GM21717 (cell line): ENCODE measurements around the gene FEN1.

Source experiments
- ATAC-seq: cut with Tn5 transposase; IDR thresholded peaks from one replicate; pipeline ENCODE4 v1.9.1; 2021; ENCODE audit warnings: mild to moderate bottlenecking, moderate library complexity; ENCODE audit not compliant: unreplicated experiment

FEN1 gene

DNA sequence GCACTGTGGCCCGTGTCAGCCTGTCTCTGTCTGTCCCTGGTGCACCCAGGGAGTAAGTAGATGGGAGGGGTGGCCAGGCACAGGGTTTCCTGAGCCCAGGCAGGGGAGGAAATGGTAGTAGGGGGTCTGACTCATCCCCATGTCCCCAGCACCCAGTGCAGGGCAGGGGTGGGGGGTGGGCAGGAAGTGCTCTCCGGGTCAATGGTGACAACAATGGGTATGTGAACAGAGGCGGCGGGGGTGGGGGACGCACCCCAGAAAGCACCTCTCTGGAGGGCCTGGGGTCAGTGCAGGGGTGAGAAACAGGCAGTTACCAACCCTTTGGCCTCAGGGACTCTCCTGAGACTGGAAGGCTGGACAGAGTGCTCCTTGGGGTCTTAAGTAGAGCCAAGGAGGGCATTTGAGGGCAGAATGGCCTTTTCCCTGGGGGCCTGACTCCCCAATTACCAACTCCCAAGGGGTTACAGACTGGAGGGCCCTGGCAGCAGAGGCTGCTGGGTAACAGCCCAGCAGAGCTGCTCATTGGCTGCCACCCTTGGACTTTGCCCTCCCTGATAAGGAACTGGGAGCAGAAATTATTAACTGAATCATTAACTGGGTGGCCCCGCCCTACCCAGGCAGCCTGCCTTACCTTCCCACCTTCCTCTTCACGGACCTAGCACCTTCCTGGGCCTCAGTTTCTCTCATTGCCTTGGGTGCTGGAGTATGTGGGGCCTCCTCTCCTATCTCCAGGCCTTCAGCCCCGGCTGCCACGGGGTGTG lies 36.1 kb upstream of the FEN1 start:
- no peak for ATAC-seq

DNA sequence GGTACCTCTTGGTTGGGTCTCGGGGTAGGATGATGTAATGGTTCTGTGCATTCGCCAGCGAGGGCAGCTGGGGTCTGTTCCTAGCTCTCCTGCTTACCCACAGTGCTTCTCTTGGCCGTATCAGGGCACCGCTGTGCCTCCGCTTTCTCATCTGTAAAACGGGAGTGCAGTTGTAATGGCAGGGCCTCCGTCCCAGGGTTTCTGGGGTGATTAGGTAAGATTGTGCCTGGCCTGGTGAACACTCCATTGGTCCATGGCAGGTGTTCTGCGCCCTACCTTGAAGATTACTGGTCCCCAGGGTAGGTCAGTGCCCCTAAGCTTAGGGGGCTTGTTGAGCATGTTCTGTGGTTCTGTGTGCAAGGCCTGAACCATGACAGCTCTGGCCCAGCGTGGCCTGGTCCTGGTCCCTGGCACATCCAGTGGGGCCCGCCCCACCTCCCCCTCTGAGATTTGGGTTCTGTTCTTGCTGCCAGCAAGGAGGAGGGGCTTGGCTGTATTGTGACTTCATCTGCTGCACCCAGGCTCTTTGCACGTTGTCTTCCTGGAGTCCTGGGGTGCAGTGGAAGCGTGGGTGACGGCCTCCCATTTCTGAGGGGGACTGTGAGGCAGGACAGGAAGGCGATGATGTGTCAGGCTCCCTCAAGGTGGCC lies 35.4 kb upstream of the FEN1 start:
- no peak for ATAC-seq

DNA sequence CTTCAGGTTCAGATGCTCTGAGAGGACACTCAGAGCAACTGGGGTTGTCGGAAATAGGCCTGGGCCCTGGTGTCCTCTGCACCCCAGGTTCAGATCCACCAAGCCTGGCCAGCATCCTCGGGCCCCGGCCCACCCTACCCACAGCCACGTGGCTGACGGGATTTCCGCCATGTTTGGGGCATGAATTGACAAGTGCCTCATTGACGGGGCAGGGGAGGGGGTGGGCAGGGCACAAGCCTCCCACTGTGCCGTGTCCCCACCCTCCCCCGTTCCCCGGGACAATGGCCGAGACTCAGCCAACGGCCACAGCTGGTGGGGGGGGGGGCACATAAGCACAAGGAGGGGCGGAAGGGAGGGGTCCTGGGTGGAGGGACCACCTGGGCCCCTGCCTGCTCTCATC lies 31.8 kb upstream of the FEN1 start:
- ATAC-seq, result no peak

DNA sequence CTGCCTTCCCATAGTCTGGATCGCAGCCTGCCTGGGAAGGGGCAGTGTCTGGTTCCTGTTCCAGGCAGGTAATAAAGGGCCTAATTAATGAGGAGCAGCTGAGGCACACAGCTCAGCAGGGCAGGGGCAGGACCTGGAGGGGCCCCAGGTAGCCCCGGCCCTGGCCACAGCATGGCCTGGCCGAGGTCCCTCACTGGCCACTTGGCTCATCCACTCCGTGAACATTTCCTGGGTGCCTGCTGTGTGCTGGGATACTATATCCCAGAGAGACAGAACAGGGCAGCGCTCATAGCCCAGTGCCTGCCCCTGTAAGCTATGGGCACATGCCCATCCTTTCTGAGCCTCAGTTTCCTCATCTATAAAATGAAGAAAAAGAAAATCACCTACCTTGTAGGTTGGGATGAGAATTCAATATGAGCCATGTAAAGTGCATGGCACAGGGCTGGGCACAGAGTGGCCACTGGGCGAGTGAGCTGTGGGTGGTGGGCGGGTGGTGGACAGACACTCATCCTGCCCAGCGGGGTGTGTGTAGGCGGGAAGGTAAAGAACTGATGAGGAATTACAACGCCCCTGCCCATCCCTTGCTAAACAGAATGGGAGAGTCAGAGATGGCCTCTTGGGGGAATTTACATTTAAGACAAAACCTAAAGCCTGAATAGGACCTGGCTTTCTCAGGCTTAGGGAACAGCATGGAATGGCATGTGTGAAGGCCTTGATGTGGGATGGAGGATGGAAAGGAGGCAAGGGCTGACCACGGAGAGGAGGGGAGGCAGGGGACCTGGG lies 31.1 kb upstream of the FEN1 start:
- no peak for ATAC-seq

DNA sequence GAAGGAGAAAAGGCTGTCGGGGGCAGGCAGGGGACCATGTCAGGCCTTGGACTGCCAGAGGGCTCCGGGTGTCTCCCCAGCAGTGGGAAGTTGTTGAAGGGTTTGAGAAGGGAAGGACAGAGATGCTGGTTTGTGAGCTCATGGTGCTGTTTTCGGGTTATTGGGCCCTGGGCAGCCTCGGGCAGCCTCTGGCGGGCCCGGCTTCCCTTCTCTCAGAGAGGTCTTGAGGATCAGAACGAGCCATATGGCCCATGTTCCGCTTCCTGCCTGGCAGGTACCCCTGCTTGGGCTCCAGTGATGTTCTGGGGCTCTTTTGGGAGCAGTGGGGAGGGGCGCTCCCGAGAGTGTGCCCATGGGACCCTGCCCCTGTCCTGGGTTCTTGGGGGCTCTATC lies 30.5 kb upstream of the FEN1 start:
- ATAC-seq, result no peak

DNA sequence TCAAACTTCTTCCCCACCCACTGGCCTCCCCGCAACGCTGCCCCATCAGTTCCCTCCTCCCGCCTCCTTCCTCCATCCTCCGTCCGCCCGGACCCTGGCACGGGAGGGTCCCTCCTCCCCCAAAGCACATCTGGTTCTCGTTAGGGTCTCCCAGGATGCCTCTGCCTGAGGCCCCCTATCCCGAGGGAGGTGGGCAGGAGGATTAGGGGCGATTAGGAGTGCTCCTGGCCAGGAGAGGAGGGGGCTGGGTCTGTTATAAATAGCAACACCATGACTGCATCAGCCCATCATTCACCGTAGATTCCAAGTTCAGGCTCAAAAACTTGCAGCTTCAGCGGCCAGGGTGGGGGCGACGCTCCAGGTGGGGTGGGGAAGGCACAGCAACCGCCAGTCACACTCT lies 29.9 kb upstream of the FEN1 start:
- ATAC-seq, result no peak

DNA sequence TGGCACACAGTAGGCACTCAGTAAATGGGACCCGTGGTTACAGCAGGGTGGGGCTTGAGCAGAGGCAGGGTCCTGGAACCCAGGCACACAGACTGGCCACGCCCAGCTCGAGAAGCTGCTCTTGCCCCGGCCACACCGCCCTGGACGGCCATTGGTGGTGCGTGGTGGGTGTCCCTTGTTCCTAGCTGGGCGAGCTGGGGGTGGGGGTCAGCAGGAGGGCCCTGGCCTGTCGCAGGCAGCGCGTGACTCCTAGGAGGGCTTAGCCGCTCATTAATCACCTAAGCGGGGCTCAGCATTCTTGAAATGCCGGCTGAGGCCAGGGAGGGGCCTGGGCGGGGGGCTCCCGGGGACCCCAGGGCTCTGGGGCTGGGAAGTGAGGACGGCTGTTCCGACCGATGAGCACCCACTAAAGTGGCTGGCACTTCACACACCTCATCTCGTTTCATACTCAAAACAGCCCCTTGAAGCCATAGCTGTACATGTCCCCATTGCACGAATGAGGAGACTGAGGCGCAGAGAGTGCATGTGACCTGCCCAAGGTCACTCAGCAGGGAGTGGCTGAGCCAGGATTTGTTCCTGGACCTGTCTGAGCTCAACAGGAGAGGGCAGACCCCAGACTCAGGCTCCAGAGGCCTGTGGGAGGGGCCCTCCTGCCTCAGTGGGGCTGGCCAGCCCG lies 28.6 kb upstream of the FEN1 start:
- ATAC-seq, result no peak

DNA sequence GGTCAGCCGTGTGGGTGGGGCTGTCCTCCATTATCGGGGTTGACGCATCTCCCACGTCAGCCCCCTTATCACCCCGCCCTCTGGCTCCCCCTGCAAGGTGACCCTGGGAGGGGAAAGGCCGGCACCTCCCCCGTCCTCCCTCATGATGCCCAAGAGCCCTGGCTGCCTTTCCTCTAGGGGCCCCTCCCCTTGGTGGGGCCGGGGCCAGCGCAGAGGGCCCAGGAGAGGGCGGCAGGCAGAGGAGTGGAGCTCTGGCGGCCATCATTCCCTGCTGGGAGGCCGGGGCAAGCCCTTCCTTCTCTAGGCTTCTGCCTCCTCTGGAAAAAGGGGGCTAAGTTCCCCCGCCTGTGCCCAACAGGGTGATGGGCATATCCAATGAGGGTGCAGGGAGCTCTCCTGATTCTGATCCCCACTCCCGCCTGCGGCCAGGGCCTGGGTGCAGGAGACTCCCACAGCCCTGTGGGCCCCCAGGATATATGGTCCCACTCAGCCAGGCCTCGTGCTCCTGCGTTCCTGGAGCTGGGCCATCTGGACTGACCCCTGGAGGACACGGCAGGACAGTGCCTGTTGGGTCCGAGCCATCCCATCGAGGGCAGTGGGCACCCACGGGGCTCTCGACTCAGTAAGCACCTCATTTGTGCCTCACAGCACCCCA lies 28.0 kb upstream of the FEN1 start:
- ATAC-seq, result no peak

DNA sequence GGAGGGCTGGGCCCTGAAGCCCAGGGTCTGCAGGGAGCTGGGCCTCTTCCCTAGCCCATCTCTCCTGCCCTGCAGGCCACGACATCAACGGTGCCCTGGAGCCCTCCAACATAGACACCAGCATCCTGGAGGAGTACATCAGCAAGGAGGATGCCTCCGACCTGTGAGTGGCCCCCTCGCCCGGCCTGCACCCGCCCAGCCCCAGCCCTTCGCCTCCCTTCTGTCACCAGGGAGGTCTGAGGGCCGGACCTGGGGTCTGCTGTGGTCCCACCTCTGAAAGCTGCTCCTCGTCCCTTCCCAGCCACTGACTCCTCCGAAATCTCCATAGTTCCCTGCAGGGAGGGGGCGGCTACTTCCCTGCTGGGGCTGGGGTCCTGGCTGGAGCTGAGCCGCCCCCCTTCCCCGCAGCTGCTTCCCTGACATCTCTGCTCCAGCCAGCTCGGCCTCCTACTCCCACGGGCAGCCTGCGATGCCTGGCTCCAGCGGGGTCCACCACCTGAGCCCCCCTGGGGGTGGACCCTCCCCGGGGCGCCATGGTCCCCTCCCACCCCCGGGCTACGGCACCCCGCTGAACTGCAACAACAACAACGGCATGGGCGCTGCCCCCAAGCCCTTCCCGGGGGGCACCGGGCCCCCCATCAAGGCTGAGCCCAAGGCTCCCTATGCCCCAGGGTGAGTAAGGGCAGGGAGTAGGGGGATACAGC lies 27.0 kb upstream of the FEN1 start:
- ATAC-seq, result no peak

DNA sequence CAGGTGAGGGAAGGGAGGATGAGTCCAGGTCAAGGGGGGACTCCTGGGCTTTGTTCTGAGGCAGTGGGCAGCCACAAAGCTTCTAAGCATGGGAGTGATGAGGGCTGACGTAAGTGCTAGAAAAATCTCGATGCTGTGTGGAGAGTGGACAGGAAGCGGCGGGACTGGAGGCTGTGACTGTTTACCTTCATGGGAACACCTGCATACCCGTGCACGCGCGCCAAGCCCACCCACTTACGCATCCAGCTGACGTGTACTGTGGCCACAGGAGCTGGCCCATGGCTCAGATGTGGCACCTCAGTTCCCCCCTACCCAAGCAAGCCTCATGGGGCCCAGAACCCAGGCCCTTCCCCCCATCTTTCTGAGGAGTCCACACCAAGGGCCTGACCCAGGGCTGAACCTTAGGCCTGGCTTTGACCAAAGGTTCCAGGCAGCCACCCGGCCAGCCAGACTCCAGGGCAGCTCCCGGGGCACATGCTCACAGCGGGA lies 26.3 kb upstream of the FEN1 start:
- ATAC-seq, result no peak

DNA sequence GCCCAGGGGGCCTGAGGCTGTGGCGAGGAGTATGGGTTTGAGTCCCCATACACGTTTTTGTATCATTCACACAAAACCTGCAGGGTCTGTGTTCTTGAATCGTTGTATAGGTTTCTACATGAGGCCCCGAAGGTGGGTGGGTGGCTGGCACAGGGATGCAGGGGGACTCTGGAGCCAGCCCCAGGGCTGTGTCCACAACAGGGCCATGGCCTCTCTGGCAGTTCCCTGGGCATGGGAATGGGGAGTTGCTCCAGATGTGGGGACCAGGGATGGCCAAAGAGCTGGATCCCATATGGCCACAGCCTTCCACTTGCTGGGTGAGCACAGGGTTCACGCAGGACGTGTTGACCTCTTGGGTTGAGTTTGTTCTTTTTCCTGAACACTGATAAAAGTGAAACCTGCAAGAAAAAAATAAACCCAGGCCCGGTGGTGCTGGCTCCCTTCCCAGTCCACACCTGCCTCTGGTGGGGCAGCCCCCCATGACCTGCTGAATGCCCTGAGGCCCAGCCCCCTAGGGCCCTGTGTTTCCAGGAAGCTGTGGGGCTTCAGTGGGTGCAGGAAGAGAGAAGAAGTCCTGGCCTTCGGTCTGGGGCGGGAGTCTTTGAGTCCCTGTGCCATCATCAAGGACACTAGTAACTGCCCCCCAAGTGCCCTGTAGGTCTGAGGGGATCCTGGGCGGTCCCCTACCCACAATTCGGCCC lies 24.2 kb upstream of the FEN1 start:
- ATAC-seq, result no peak

DNA sequence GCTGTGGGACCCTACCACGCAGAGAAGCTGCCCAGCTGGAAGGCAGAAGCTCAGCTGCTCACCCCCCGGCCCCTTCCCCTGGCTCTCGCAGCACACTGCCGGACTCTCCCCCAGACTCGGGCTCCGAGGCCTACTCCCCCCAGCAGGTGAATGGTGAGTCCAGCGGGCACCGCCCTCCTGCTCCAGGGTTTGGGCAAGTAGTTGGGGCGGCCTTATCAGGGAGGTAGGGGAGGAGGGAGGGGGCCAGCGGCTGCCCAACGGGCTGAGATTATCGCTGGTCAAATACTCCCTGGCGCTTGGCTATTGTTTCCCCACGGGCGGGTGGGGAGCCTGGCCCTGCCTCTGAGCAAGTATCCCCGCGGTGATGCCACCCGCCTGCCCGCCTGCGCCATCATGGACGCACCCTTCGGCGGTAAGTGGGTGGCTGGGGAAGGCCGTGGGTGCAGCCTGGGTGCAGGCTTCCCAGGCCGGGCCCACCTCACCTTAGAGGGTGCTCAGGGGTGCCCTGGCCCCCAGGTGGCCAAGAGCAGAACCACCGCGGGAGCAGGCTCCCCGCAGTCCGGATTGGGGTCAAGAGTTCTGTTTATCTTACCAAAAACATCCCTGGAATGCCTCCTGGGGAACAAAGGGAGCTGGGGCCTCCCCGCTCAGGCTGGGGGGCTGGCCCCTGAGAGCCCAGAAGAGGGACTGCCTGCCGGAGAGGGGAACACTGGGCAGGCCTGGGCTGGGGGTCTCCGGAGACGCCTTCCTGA lies 23.4 kb upstream of the FEN1 start:
- ATAC-seq, result no peak

DNA sequence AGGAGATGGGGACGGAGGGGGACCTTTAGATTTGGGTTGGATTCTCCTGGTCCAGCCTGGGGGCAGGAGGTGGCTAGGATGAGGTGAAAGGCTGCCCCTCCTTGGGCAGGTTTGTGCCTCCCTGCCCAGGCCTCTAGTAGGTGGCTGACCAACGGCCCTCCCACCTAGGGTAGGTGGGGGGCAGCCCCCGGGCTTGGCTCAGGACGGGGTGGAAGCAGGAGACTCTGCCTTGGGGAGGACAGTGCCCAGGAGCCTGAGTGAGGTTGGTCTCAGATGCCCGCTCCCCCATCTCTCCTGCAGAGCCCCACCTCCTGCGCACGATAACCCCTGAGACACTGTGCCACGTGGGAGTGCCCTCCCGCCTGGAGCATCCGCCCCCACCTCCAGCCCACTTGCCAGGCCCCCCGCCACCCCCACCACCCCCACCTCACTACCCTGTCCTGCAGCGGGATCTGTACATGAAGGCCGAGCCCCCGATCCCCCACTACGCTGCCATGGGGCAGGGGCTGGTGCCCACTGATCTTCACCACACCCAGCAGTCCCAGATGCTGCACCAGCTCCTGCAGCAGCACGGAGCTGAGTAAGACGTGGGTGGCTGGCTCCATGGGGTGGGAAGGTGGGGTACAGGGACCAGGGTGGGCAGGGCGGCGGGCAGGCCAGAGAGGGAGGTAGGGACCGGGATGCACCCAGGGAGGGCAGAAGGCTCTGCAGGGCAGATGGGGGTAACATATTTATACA lies 22.6 kb upstream of the FEN1 start:
- ATAC-seq, result no peak

DNA sequence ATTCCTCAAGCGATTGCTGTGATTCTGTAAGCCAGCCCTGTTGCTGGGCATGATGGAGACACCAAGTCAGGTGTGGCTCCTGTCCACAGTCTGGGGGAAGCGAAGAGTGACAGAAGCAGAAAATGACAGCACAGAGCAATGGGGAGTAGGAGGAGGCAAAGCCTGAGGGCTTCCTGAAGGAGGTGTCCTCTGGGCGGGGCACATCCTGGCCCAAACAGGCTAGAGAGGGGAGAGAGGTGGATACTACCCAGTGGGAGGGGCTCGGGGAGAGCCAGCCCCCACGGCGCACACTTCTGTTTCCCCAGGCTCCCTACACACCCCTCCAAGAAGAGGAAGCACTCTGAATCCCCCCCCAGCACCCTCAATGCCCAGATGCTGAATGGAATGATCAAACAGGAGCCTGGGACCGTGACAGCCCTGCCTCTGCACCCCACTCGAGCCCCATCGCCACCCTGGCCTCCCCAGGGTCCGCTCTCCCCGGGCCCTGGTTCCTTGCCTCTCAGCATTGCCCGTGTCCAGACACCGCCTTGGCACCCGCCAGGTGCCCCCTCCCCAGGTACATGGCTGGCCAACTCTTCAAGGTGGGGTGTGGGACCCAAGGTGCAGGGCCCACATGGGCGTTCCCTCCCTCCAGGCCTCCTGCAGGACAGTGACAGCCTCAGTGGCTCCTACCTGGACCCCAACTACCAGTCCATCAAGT lies 21.4 kb upstream of the FEN1 start:
- ATAC-seq, result no peak

DNA sequence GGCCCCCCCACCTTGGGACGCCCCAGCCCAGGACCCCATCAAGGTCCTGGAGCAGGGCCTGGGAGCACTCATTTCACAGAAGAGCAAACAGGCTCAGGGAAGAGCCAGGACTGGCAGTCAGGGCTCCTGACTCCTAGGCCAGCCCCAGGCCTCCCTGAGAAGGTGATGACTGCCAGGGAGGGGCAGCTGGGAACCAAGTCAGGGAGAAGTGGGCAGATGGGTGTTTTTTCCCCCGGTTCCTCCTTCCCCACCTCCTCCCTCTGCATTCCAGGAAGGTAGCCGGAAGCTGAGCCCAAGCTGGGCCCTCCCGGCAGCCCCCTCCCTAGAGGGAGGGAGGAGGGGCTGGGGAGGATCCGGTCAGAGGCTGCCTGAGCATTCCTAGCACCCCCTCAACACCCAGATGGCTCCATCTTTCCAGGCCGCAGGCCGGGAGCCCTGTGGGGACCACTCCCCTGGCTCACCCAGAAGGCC lies 20.7 kb upstream of the FEN1 start:
- no peak for ATAC-seq

DNA sequence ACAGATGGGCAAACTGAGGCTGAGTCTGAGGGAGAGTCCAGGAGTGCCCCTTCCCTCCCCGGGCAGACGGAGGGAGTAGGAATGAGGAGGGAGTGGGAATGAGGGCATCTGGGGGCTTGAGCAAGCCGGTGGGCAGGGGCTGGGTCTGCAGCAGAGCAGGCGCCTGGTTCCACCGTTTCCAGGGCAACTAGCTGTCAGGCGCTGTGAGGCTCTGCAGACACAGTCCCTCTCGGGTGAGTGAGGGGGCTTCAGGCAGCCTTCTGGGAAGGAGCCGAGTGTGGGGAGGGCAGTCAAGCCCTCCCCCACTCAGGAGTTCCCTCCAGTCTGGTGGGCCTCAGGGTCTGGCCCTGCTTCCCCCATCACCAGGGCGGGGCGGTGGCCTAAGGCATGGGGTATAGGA lies 19.4 kb upstream of the FEN1 start:
- ATAC-seq, result no peak

DNA sequence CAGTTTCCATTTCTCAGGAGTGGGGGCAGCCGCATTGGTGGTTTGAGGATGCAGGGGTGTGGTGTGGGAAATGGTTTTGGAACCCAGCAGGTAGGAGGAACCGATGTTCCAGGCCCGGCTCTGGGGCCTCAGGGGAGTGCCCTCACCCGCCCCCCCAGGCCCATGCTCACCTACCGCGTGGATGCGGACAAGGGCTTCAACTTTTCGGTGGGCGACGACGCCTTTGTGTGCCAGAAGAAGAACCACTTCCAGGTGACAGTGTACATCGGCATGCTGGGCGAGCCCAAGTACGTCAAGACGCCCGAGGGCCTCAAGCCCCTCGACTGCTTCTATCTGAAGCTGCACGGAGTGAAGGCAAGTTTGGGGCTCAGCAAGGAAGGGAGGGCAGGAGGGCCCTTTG lies 18.9 kb upstream of the FEN1 start:
- ATAC-seq, result no peak
